Measurements from ENCODE around the gene M1AP.

M1AP gene

DNA sequence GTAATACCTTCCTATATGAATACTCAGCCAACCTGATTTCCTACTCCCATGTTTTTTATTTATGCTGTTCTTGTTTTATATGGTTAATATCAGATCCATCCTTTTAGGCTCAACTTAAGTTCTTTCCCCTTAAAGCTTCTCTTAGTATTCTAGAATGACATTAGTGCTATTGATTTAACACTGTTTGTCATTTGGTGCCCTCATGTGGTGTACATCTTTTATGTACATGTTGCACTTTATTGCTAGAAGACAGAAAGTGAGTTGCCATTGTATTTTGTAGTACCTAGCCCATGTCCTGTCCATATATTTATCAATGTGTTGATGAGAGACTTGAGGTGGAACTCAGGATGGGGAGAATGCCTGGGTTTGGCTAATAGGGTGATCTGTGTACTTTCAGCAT, 115.9 kb downstream of the M1AP start:
- Histone ChIP-seq H3K4me3 (ENCODE audit: low read length in 2 of 2) (no peak overlapping the region), H2BK120ac (ENCODE audit: low read depth, low read length) (no peak overlapping the region), H3K27ac (replicated peaks; ENCODE audit: low read length) (no peak overlapping the region), H3K36me3 (replicated peaks in 1 of 2; ENCODE audit: control insufficient read depth in 2 of 2, insufficient read depth in 2 of 2, low read length in 2 of 2) (peaks cover 26 to 63% of the 10 kb centered on the region in 2 donors), H3K4ac (ENCODE audit: low read length) (no peak overlapping the region), H4K8ac (ENCODE audit: low read depth, low read length) (no peak overlapping the region), H3K4me2 (ENCODE audit: insufficient read depth, low read length, poor library complexity, severe bottlenecking) (no peak overlapping the region), H2BK5ac (ENCODE audit: low read length) (no peak overlapping the region), H4K91ac (ENCODE audit: low read depth, low read length, poor library complexity) (no peak overlapping the region), H2AK5ac (ENCODE audit: low read depth, low read length) (no peak overlapping the region), H2AFZ (ENCODE audit: low read length) (no peak overlapping the region), H3K4me1 (ENCODE audit: control insufficient read depth in 2 of 2, insufficient read depth in 1 of 2, low read depth in 1 of 2, low read length in 2 of 2) (peaks cover 11 to 17% of the 10 kb centered on the region in 2 donors), H3K9ac (ENCODE audit: low read depth, low read length, poor library complexity) (no peak overlapping the region), H2BK15ac (ENCODE audit: low read length) (no peak overlapping the region), H3K23ac (ENCODE audit: low read depth, low read length, poor library complexity) (no peak overlapping the region), H3K14ac (ENCODE audit: low read length) (no peak overlapping the region), H3K9me3 (replicated peaks in 1 of 2; ENCODE audit: control insufficient read depth in 2 of 2, insufficient read depth in 1 of 2, low read depth in 1 of 2, low read length in 2 of 2) (no peaks in the 10 kb centered on the region), H3K27me3 (ENCODE audit: control insufficient read depth in 3 of 3, insufficient read depth in 3 of 3, low read depth in 1 of 3, low read length in 3 of 3) (no peaks in the 10 kb centered on the region), H3K18ac (ENCODE audit: low read length) (no peak overlapping the region), H2BK12ac (ENCODE audit: low read length) (no peak overlapping the region), H3K79me1 (ENCODE audit: low read depth, low read length) (peaks cover 5% of the 10 kb centered on the region)
- no peak for DNase-seq (ENCODE audit: low spot score)

DNA sequence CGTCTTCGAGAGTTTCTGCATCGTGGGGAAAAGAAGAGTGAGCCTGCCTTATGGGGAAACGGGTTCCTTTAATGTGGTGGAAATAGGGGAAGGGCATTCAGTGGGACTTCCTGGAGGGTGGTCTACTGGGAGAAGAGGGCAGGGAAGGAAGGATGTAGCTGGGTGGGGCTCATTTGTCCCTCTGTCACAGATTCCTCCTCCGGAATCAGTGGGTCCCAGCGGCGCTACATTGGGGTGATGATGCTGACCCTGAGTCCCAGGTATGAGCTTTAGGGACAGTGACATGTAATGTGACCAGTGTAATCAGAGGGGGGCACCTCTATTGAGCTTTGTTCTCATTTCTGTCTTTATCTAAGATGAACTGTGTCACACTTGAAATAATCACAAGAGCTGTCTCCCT, 116.5 kb downstream of the M1AP start:
- Histone ChIP-seq H3K4me3 (ENCODE audit: low read length in 2 of 2) (no peak overlapping the region), H3K23ac (ENCODE audit: low read depth, low read length, poor library complexity) (no peak overlapping the region), H3K9ac (ENCODE audit: low read depth, low read length, poor library complexity) (no peak overlapping the region), H3K27ac (replicated peaks; ENCODE audit: low read length) (no peak overlapping the region), H3K18ac (ENCODE audit: low read length) (no peak overlapping the region), H2AK5ac (ENCODE audit: low read depth, low read length) (no peak overlapping the region), H2AFZ (ENCODE audit: low read length) (no peak overlapping the region), H2BK15ac (ENCODE audit: low read length) (no peak overlapping the region), H4K8ac (ENCODE audit: low read depth, low read length) (no peak overlapping the region), H3K36me3 (replicated peaks in 1 of 2; ENCODE audit: control insufficient read depth in 2 of 2, insufficient read depth in 2 of 2, low read length in 2 of 2) (peaks cover 32 to 69% of the 10 kb centered on the region in 2 donors), H3K79me1 (ENCODE audit: low read depth, low read length) (peaks cover 5% of the 10 kb centered on the region), H3K4me2 (ENCODE audit: insufficient read depth, low read length, poor library complexity, severe bottlenecking) (no peak overlapping the region), H4K91ac (ENCODE audit: low read depth, low read length, poor library complexity) (no peak overlapping the region), H3K27me3 (ENCODE audit: control insufficient read depth in 3 of 3, insufficient read depth in 3 of 3, low read depth in 1 of 3, low read length in 3 of 3) (no peaks in the 10 kb centered on the region), H2BK120ac (ENCODE audit: low read depth, low read length) (no peak overlapping the region), H3K9me3 (replicated peaks in 1 of 2; ENCODE audit: control insufficient read depth in 2 of 2, insufficient read depth in 1 of 2, low read depth in 1 of 2, low read length in 2 of 2) (peaks cover 0 to 2% of the 10 kb centered on the region in 2 donors), H2BK12ac (ENCODE audit: low read length) (no peak overlapping the region), H3K14ac (ENCODE audit: low read length) (no peak overlapping the region), H3K4ac (ENCODE audit: low read length) (no peak overlapping the region), H2BK5ac (ENCODE audit: low read length) (no peak overlapping the region), H3K4me1 (ENCODE audit: control insufficient read depth in 2 of 2, insufficient read depth in 1 of 2, low read depth in 1 of 2, low read length in 2 of 2) (peaks cover 11 to 17% of the 10 kb centered on the region in 2 donors)
- no peak for DNase-seq (ENCODE audit: low spot score)
- no CpG with 5 or more reads among the region's 7 CpGs for WGBS, 2 donors (ENCODE audit: extremely low coverage in 2 of 2, insufficient read length in 2 of 2, insufficient replicate concordance in 1 of 2)

DNA sequence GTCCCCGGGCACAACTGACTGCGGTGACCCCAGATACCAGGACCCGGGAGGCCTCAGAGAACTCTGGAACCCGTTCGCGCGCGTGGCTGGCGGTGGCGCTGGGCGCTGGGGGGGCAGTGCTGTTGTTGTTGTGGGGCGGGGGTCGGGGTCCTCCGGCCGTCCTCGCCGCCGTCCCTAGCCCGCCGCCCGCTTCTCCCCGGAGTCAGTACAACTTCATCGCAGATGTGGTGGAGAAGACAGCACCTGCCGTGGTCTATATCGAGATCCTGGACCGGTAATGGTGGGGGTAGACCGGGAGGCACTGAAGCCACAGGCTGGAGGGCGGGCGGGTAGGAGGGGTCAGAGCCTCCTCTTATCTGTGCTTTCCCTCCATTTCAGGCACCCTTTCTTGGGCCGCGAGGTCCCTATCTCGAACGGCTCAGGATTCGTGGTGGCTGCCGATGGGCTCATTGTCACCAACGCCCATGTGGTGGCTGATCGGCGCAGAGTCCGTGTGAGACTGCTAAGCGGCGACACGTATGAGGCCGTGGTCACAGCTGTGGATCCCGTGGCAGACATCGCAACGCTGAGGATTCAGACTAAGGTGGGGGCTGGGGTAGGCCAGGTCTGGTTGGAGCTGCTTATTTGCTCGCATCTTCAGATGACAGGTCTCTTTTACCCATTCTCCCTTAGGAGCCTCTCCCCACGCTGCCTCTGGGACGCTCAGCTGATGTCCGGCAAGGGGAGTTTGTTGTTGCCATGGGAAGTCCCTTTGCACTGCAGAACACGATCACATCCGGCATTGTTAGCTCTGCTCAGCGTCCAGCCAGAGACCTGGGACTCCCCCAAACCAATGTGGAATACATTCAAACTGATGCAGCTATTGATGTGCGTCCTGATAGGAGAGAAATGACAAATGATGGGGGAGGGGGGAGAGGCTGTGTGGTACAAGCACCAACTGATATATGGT, 117.6 kb downstream of the M1AP start:
- peak overlapping the region; percentile 76 for H3K23ac ChIP-seq (ENCODE audit: low read depth, low read length, poor library complexity)
- peak overlapping the region; percentile 89 for H2BK5ac ChIP-seq (ENCODE audit: low read length)
- H3K4me2 ChIP-seq (ENCODE audit: insufficient read depth, low read length, poor library complexity, severe bottlenecking): peak overlapping the region; percentile 81
- H4K8ac ChIP-seq (ENCODE audit: low read depth, low read length): no peak overlapping the region
- H4K91ac ChIP-seq (ENCODE audit: low read depth, low read length, poor library complexity): no peak overlapping the region
- peaks cover 5% of the 10 kb centered on the region for H3K79me1 ChIP-seq (ENCODE audit: low read depth, low read length)
- H3K14ac ChIP-seq (ENCODE audit: low read length): peak overlapping the region; percentile 73
- H3K27ac ChIP-seq (replicated peaks; ENCODE audit: low read length): no peak overlapping the region
- peaks cover 0 to 2% of the 10 kb centered on the region in 2 donors for H3K9me3 ChIP-seq (replicated peaks in 1 of 2; ENCODE audit: control insufficient read depth in 2 of 2, insufficient read depth in 1 of 2, low read depth in 1 of 2, low read length in 2 of 2)
- H2AFZ ChIP-seq (ENCODE audit: low read length): peak overlapping the region; percentile 97
- no peaks in the 10 kb centered on the region for H3K27me3 ChIP-seq (ENCODE audit: control insufficient read depth in 3 of 3, insufficient read depth in 3 of 3, low read depth in 1 of 3, low read length in 3 of 3)
- H2AK5ac ChIP-seq (ENCODE audit: low read depth, low read length): peak overlapping the region; percentile 12
- H2BK120ac ChIP-seq (ENCODE audit: low read depth, low read length): no peak overlapping the region
- peaks cover 39 to 74% of the 10 kb centered on the region in 2 donors for H3K36me3 ChIP-seq (replicated peaks in 1 of 2; ENCODE audit: control insufficient read depth in 2 of 2, insufficient read depth in 2 of 2, low read length in 2 of 2)
- H2BK12ac ChIP-seq (ENCODE audit: low read length): no peak overlapping the region
- no peak overlapping the region for H3K4ac ChIP-seq (ENCODE audit: low read length)
- H3K18ac ChIP-seq (ENCODE audit: low read length): peak overlapping the region; percentile 95
- peak overlapping the region; percentile 72 to 89 for H3K4me3 ChIP-seq (ENCODE audit: low read length in 2 of 2)
- no peak for DNase-seq (ENCODE audit: low spot score)
- H2BK15ac ChIP-seq (ENCODE audit: low read length): peak overlapping the region; percentile 25
- no CpG with 5 or more reads among the region's 54 CpGs for WGBS, 2 donors (ENCODE audit: extremely low coverage in 2 of 2, insufficient read length in 2 of 2, insufficient replicate concordance in 1 of 2)
- H3K9ac ChIP-seq (ENCODE audit: low read depth, low read length, poor library complexity): peak overlapping the region; percentile 93
- peaks cover 11 to 17% of the 10 kb centered on the region in 2 donors for H3K4me1 ChIP-seq (ENCODE audit: control insufficient read depth in 2 of 2, insufficient read depth in 1 of 2, low read depth in 1 of 2, low read length in 2 of 2)

Data from neuronal stem cell (in vitro differentiated cells).